PC-9 (cell line): ENCODE measurements around the gene CAPZA1. TPM values are rescaled to one million over a fixed set of nuclear protein-coding genes. Genes with fewer than 3 reads are reported as not detected.

ENCODE experiments used
- Bru-seq: library from RNA; stranded (reverse); fragments of 400-500 nt; gene quantifications from one replicate; lab custom pipeline; 2021; lab: Mats Ljungman, UMichigan
- BruChase-seq, 2 experiments: library from RNA; stranded (reverse); fragments of 400-500 nt; gene quantifications; one replicate each; lab custom pipeline; 2021; lab: Mats Ljungman, UMichigan
- BruUV-seq: library from RNA; stranded (reverse); fragments of 400-500 nt; replicated peaks from 2 replicates; lab custom pipeline; 2021; lab: Mats Ljungman, UMichigan
- CTCF ChIA-PET: fragments of 300-600 bp; sonication (Branson Sonifier 250); formaldehyde crosslinking; loops from one replicate; lab custom pipeline; 2022; ENCODE audit warnings: antibody characterized with exemption; lab: Charles Lee
- POLR2A ChIA-PET: fragments of 300-600 bp; sonication (Branson Sonifier 250); formaldehyde crosslinking; loops from one replicate; lab custom pipeline; 2022; ENCODE audit warnings: antibody characterized with exemption; ENCODE audit not compliant: unreplicated experiment; lab: Charles Lee
- DNase-seq, 2 experiments: peaks; one replicate each; pipeline versions ENCODE4 v3.0.0 to v3.0.0-alpha.2; 2015 to 2022; ENCODE audit warnings: mixed read lengths in 1 of 2
- H2AFZ ChIP-seq: fragments of 200-600 bp; sonication (generic); 2 replicates; pipeline ENCODE4 v1.8.1; 2017; ENCODE audit warnings: antibody characterized with exemption
- H3F3A ChIP-seq: fragments of 200-600 bp; sonication (generic); 2 replicates; pipeline ENCODE4 v1.8.1; 2017; ENCODE audit warnings: antibody characterized with exemption, mild to moderate bottlenecking, low read depth; ENCODE audit not compliant: insufficient read depth
- H3K27ac ChIP-seq: fragments of 200-600 bp; sonication (generic); 2 replicates; pipeline ENCODE4 v1.6.1; 2016; ENCODE audit warnings: mixed run types
- H3K27me3 ChIP-seq: fragments of 200-600 bp; sonication (generic); 2 replicates; pipeline ENCODE4 v1.6.1; 2016; ENCODE audit warnings: low read depth, mixed run types; ENCODE audit not compliant: insufficient read depth
- H3K36me3 ChIP-seq: fragments of 200-600 bp; sonication (generic); 2 replicates; pipeline ENCODE4 v1.6.1; 2016; ENCODE audit warnings: low read depth, mixed run types
- H3K4me1 ChIP-seq: fragments of 200-600 bp; sonication (generic); replicated peaks from 2 replicates; pipeline ENCODE4 v1.6.1; 2016; ENCODE audit warnings: mixed run types; ENCODE audit not compliant: insufficient read depth
- H3K4me2 ChIP-seq: fragments of 200-600 bp; sonication (generic); 2 replicates; pipeline ENCODE4 v1.6.1; 2017; ENCODE audit warnings: mixed run types
- H3K4me3 ChIP-seq: fragments of 200-600 bp; sonication (generic); 2 replicates; pipeline ENCODE4 v1.6.1; 2016; ENCODE audit warnings: mixed run types
- H3K79me2 ChIP-seq: fragments of 200-600 bp; sonication (generic); 2 replicates; pipeline ENCODE4 v1.6.1; 2017; ENCODE audit warnings: low read depth, mixed run types
- H3K9me2 ChIP-seq: fragments of 200-600 bp; sonication (generic); 2 replicates; pipeline ENCODE4 v1.8.1; 2017; ENCODE audit warnings: mild to moderate bottlenecking; ENCODE audit not compliant: insufficient read depth
- H3K9me3 ChIP-seq: fragments of 200-600 bp; sonication (generic); 2 replicates; pipeline ENCODE4 v1.8.1; 2016; ENCODE audit warnings: low read depth; ENCODE audit not compliant: insufficient read depth
- H4K20me1 ChIP-seq: fragments of 200-600 bp; sonication (generic); 2 replicates; pipeline ENCODE4 v1.8.1; 2017; ENCODE audit not compliant: insufficient read depth
- CTCF ChIP-seq: fragments of 200-600 bp; sonication (generic); conservative IDR thresholded peaks from 2 replicates; pipeline ENCODE4 v1.6.1; 2017; ENCODE audit warnings: mixed run types, antibody characterized with exemption, mild to moderate bottlenecking, moderate library complexity
- EZH2 ChIP-seq: fragments of 200-600 bp; sonication (generic); IDR thresholded peaks from 2 replicates; pipeline ENCODE4 v1.8.0; 2017; ENCODE audit warnings: antibody characterized with exemption, low read depth
- intact Hi-C: fragments of 100-400 bp; cut with micrococcal nuclease; formaldehyde crosslinking; loops from one replicate; pipeline ENCODE4 v1.10.0; 2022; ENCODE audit not compliant: unreplicated experiment
- long read RNA-seq: library from polyadenylated mRNA; stranded (forward); transcript quantifications from one replicate; pipeline ENCODE4 v2.0.0, GENCODE V29; 2022
- total RNA-seq: library from RNA; stranded (reverse); gene quantifications from 2 replicates; pipeline ENCODE4 v1.2.3, GENCODE V29; 2021

The CAPZA1 gene
- 101 and 145 TPM in 2 replicates for total RNA-seq
- Bru-seq, nascent RNA = percentile 96 among the genes with signal in this experiment
- percentile 95 among the genes with signal in this experiment for BruChase-seq, experiment 1, labeled RNA remaining after a 2-hour chase
- BruChase-seq, experiment 2, labeled RNA remaining after a 6-hour chase = percentile 96 among the genes with signal in this experiment
- long read RNA-seq, transcript CAPZA1-201 (10 exons, 3,020 nt) = major isoform, 309 of 327 reads
- long read RNA-seq, partial matches to known transcripts = 4 of 327 reads
- long read RNA-seq, other reads (novel, unspliced or antisense) = 14 of 327 reads

GRCh38 chr1:112619518-112620376, at the start of gene CAPZA1:
Gene CAPZA1 (plus strand): TSS chr1:112619832. CDS start chr1:112619845, 13 bp downstream.
- ChIA-PET POLR2A (interaction anchor here (0.7 kb wide), 1 partner anchor 1027 kb away, joined by 3 read pairs; no protein-coding TSS in a partner anchor), CTCF (no interaction called here)
- Histone ChIP-seq H3K36me3 (peaks cover 24% of the 10 kb centered on the region), H3K4me3 (peak within 1 kb of the TSS; percentile 96), H3K9me2 (no peaks in the 10 kb centered on the region), H3K9me3 (no peaks in the 10 kb centered on the region), H3K4me2 (peak within 1 kb of the TSS; percentile 98), H3K79me2 (peaks cover 84% of the 10 kb centered on the region), H3K4me1 (peaks cover 37% of the 10 kb centered on the region), H2AFZ (peak within 1 kb of the TSS; percentile 88), H3K27me3 (no peaks in the 10 kb centered on the region), H3F3A (peaks cover 17% of the 10 kb centered on the region), H4K20me1 (peaks cover 38% of the 10 kb centered on the region), H3K27ac (peak within 1 kb of the TSS; percentile 86)
- intact Hi-C loops = loop anchor here (1.0 to 10.0 kb wide), 4 partner anchors 88 to 229 kb away; partner anchors contain the start of gene RHOC
- TF ChIP-seq EZH2 (no peak), CTCF (no peak)
- DNase-seq = peak; percentile 81 to 83
- BruUV-seq = no TSS peak

- peaks cover 18% of the 10 kb centered on the region; the same call in 1 of the 2 replicates for H3K36me3 ChIP-seq
- intact Hi-C loops = no loop called here
- peak overlapping the region; percentile 44 for H2AFZ ChIP-seq
- peak; percentile 26 to 89 for DNase-seq
- no TSS peak for BruUV-seq
- no peaks in the 10 kb centered on the region for H4K20me1 ChIP-seq
- peak overlapping the region; percentile 7 for H3K4me2 ChIP-seq
- H3K27me3 ChIP-seq = no peaks in the 10 kb centered on the region
- ChIA-PET CTCF (no interaction called here), POLR2A (interaction anchor here (0.7 kb wide), 1 partner anchor 25 kb away, joined by 3 read pairs; no protein-coding TSS in a partner anchor)
- peaks cover 14% of the 10 kb centered on the region for H3K4me1 ChIP-seq
- H3K9me3 ChIP-seq = no peaks in the 10 kb centered on the region
- H3K27ac ChIP-seq = peak overlapping the region; percentile 71
- H3K9me2 ChIP-seq = no peaks in the 10 kb centered on the region
- no peak overlapping the region for H3K4me3 ChIP-seq
- no peaks in the 10 kb centered on the region for H3K79me2 ChIP-seq
- H3F3A ChIP-seq = peaks cover 8% of the 10 kb centered on the region
- TF ChIP-seq EZH2 = no peak
- TF ChIP-seq CTCF = no peak
Observed at GRCh38 chr1:112575154-112575804, 44.4 kb upstream of the CAPZA1 start.

- Histone ChIP-seq H3K4me3 (no peak overlapping the region), H3K4me1 (peaks cover 14% of the 10 kb centered on the region), H3K79me2 (no peaks in the 10 kb centered on the region), H3F3A (peaks cover 8% of the 10 kb centered on the region), H3K27me3 (no peaks in the 10 kb centered on the region), H3K9me2 (no peaks in the 10 kb centered on the region), H3K27ac (peak overlapping the region; percentile 71), H3K9me3 (no peaks in the 10 kb centered on the region), H3K36me3 (peaks cover 18% of the 10 kb centered on the region; the same call in 1 of the 2 replicates), H4K20me1 (no peaks in the 10 kb centered on the region), H2AFZ (no peak overlapping the region), H3K4me2 (no peak overlapping the region)
- intact Hi-C loops = no loop called here
- no peak for DNase-seq
- CTCF ChIA-PET = no interaction called here
- POLR2A ChIA-PET = interaction anchor here (0.7 kb wide), 1 partner anchor 35 kb away, joined by 3 read pairs; no protein-coding TSS in a partner anchor
- no TSS peak for BruUV-seq
- TF ChIP-seq CTCF (no peak), EZH2 (no peak)
Observed at GRCh38 chr1:112576240-112576639, 43.4 kb upstream of the CAPZA1 start.
